Stimulated activated CD8-positive, alpha-beta memory T cell treated with anti-CD3 and anti-CD28 coated beads, Interleukin-2, amount 100 ng/mL, for 1 hour (primary cell): Measurements from ENCODE around the gene TIMP2.

Source experiments
- DNase-seq, 2 donors: peaks; one replicate each; pipeline ENCODE4 v3.0.0-alpha.2; 2020; ENCODE audit warnings: low read depth in 2 of 2

Gene TIMP2

DNA sequence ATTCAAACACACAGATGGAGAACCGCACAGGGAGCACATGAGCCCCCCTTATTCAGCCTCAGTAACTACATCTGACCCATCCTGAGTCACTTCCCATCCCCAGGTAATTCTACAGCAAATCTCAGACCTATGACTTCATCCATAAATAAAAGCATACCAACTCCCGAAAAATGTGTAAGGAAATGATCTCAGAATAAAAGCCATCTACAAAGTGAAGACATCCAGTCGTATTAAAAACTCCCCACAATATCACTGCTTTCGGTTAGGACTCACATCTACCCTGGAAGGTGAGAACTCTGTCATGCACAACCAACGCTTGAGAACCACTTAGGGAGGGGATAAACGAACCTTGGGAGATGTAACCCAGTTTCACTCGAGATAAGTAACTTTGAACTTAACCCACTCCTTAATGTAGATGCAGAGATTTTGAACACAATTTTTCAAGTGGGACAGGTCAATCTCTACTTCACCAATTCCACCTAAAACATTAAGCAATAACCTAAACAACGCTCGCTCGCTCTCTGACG, 85.9 kb downstream of the TIMP2 start:
- no peak for DNase-seq

DNA sequence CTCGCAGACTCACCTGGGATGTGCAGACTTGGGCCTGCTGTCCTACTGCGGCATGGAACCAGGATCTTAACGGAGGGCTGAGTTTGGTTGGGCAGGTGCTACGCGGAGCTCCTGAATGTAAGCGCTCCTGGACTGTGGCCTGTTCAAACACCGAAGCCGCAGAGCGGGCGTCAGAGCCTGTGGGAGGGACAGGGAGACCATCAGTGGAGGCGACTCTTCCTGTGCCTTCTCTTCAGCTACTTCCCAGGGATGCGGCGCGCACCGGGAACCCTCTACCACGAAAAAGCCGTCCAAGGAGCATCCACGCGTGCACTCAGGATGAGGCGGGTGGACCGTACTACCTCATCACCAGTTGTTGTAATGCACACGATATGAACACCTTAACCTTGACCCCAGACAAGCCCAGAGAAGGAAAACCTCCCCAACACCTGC, 86.6 kb downstream of the TIMP2 start:
- no peak for DNase-seq

DNA sequence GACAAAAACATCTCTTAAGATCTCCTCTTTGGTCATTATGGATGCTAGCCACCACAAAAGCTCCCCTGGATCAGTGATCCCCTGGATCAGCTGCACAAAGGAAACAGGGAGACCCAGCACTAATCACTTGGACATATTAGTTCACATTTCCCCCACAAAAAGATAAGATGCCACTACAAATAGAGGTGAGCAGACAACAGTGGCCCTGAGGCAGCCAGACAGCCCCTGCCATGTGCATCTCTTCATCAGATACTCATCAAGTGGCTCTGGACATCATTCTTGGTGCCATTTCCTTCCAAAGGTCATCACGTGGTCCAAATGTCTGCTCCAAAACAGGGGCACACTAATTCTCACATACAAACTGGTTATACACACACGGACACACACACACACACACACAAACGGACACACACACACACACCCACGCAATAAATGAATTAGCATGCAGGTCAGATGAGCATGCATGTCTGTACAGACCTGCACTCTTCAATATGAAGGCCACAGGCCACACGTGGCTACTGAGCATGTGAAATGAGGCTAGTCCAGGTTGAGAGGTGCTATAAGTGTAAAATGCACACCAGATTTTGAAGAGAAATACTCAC, 88.7 kb downstream of the TIMP2 start:
- DNase-seq: no peak

DNA sequence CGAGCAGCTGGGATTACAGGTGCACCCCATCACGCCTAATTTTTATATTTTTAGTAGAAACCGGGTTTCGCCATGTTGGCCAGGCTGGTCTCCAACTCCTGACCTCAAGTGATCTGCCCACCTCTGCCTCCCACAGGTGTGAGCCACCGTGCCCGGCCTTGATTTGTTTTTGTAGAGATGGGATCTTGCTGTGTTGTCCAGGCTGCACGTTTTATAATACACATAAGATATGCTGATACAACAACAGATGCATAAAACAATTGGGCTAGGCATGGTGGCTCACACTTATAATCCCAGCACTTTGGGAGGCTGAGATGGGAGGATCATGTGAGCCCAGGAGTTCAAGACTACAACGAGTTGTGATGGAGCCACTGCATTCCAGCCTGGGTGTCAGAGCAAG, 90.6 kb downstream of the TIMP2 start:
- no peak for DNase-seq

DNA sequence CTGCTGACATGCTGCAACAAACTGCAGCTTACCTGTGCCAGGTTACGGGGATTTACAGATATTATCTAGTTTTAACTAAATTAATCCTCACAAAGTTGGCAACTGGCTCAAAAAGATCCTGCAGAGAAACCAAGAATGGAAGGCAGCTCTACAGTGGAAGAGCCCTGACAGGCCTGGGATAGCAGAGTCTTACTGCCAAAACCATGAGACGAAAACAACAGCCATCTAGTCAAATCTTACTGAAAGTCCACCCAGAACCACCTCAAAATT, 92.7 kb downstream of the TIMP2 start:
- DNase-seq: no peak

DNA sequence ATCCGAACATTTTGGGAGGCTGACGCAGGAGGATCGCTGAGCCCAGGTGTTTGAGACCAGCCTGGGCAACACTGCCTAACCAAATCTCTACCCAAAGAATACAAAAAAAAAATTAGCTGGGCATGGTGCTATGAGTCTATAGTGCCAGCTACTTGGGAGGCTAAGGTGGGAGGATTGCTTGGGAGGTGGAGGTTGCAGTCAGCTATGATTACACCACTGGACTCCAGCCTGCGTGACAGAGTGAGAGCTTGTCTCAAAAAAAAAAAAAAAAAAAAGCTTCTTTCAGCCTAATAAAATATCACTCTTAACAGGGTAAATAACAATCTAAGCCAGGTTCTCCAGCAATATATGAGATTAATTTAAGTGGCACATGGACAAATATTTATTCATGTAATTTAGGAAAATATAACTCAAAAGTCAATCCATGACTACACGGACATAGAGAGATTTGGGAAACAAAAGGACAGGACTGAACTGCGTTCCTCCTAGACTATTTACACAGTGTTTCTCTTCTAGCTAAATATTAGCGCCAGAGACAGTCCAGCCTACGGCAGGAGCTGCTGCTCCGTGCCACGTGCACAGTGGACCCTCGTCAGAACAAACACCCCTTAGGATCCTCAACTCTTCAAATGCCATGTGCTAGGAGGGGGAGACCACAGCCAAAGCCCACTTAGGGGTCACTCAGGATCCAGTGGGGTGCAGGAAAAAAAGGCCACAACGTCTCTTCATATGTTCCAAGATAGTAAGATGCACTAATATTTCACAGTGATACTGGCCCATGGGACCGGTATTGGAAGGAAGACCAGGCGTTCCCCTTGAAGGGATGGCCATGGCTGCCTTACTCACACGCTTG, 93.3 kb downstream of the TIMP2 start:
- DNase-seq: no peak

DNA sequence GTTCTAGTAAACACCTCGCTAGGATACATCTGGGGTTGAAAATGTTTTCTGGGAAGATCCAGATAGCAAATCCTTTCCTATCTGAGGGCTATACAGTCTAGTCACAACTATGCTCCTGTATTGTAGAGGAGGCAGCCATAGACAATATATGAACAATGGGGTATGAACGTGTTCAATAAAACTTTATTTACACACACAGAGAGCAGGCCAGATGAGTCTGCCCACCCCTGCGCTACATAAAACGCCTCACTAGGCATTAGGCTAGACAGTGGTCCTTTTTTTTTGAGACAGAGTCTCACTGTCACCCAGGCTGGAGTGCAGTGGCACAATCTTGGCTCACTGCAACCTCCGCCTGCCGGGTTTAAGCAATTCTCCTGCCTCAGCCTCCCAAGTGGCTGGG, 95.7 kb downstream of the TIMP2 start:
- DNase-seq: no peak

DNA sequence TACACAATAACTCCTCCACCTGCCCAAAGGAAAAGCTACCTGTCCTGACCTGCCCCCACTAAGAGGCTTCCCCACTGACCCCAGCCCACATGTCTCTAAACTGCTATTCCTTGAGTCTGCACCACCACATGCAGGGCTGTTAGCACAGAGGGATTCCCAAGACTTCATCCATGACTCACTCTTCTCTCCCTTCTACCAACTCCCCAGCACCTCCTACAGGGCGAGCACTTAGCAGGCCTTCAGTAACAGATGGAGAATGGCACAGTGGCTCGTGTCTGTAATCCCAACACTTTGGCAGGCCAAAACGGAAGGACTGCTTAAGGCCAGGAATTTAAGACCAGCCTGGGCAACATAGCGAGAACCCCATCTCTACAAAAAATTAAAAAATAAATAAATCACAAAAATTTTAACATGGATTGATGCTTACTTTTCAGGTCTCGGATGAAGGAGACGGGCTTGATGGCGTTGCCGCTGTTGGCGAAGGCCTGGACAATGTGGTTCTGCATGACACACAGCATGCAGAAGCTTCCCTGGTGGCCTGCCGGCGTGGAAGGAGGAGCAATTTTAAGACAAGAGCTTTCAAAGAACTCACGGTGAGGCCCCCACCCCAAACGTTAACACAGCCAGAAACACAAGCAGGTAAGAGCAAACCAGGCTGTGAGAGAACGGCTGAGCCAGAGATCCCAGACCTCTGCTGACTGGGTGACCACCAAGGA, 96.6 kb downstream of the TIMP2 start:
- DNase-seq: no peak

DNA sequence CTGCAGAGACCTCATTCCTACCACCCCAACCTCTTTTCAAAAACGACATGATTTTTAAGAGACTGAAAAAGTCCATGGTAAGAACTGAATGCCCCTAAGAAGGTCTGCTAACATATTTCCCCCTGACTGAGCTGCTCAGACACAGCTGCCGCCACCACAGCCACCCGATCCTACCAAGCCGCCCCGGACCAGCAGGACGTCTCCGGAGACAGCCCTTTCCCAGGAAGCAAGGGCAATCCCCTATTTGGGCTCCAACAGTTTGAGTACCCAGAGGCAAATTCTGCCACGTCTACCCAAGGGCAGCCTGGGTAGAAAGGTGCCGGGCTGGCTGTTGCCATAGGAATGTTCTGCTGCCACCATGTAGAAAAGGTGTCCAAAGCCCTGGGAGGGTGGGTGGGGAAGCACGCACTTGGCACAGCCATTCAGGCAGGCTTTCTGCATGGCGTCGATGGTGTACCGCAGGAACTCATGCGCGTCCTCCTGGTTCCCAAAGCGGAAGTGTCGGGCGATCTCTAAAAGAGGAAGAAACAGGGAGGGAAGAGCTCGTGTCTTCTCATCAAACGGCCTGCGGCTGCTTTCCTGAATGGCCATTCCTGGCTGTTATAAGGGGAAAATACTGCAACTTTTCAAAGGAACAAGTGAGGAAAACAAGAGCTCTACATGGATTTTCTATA, 98.2 kb downstream of the TIMP2 start:
- no peak for DNase-seq

DNA sequence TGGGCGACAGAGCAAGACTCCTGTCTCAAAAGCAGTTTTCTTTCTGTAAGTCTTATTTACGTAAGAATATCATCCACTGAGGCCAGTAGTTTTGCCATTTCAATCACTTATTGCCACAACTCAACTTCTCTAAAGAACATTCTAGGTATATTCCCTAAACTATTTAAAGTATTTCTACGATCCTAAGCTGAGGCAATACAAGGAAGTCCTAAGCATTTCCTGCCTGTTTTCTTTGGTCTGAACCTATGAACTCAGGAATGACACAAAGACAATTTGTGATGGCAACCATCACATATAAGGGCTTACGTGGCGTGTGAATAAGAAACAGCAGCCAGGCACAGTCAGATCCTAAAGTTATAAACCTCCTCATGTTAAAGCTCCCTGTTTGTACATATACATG, 98.8 kb downstream of the TIMP2 start:
- DNase-seq: no peak

DNA sequence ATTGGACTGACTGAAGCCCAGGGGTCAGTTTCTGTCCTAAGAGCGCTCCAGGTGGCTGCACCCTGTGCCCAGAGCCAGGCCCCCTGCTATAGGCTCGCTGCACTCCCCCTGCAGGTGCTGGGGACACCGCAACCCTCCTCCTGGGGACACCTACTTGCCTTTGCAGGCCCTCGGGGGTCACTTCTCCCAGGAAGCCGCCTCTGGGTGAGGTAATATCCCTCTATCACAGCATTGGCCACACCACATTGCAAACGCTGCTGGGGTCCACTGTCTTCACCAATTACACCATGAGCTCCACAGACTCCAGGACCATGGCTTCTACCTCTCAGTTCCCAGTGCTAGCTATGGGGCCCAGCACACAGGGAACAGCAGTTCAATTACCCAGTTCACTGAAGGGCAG, 99.5 kb downstream of the TIMP2 start:
- no peak for DNase-seq

DNA sequence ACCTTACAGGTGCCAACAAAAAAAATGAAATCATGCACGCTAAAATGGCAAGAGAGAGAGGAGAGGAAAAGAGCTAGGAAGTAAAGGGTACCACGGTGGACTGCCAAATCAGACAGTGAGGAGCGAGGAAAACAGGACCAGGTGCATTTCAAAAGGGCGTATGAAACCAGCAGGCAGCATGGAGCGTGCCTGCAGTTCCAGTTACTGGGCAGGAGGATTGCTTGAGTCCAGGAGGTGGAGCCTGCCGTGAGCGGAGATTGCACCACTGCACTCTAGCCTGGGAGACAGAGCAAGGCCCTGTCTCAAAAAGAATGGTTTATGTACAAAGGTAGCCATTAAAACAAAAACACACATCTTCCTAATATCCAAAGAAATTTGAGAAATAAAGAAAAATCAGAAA, 100.9 kb downstream of the TIMP2 start:
- no peak for DNase-seq

DNA sequence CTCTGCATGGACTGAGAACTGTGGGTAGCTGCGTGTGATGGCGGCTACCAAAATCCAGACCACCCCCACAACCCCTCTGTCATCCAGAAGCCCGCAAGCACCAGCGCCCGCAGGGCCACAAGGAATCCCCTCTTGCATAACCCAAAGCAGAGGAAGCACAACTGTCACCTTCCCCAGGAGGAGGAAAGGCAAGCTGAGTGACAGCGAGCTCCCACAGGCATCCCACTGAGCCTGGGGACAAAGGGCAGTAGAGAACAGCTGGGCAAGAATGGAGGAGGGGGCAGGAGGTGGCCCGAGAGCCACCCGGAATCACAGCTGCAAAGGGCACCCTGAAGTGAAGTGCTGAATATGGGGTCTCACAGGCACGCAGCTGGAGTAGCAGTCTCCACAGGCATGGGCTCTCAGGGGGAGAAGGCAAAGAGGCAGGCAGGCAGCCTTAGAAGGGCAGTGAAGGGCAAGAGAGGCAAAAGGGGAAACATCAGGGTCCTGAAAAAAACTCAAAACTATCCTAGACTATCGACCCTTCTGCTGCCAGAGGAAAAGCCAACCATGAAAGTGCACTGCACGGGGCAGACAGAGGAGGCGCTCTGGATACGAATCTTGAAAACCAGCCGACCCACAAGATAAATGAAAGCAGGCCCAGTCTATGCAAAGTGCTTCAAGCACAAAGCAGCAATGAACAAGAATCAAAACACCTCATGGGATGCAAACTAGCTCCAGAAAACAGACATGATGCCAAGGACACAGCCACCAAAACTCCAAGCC, 101.7 kb downstream of the TIMP2 start:
- no peak for DNase-seq

DNA sequence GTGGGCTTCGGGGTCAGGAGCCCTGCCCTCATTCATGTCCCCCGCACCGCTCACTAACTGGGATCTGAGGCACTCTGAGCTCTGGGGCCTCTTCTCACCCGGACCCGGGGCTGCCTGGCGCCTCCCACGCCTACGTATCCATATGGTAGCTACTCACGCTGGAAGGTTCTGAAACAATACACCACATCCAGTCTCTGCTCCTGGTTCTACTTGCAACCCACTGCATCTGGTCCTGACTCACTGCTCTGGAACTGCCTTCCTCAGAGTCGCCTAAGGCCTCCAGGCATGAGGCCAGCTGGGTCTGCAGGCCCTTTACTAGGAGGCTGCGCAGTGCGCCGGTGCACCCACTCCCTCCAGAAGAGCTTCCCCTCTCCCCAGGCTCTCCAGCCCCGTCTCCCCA, 102.6 kb downstream of the TIMP2 start:
- no peak for DNase-seq

DNA sequence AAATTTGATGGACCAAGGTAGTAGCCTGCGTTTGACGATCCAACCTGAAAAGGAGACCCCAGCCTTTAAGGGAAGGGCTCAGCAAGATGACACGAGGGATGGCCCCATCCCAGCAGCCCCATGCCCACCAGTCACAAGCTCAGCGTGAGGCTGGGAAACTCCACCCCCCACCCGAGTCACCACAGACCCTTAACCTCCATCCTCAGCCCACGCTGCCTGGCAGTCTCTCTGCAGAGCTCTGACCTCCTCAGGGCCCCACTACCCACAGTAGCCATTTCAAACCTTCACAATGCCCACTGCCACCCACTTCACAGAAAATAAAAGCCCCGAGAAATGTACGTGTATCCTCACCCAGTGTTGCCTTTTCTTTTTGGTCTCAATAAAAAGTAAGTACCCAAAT, 103.2 kb downstream of the TIMP2 start:
- no peak for DNase-seq

DNA sequence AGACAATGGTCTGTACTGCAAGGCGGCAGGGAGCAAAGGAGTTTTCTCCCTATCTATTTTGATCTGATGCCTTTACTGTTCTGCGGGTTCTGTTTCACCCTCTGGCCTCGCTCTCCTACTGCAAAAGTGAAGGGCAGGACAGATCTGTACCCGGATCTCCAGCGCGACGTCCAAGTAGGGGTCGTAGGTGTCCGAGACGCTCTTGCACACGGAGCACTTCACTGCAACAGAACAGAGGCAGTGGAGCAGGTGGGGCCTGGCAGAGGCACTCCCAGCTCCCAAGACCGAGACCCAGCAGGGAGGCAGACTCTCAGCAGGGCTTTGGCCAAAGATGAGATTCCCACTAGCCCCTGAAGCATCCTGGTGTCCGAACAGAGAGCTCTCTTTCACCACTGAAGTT, 104.3 kb downstream of the TIMP2 start:
- DNase-seq: no peak

DNA sequence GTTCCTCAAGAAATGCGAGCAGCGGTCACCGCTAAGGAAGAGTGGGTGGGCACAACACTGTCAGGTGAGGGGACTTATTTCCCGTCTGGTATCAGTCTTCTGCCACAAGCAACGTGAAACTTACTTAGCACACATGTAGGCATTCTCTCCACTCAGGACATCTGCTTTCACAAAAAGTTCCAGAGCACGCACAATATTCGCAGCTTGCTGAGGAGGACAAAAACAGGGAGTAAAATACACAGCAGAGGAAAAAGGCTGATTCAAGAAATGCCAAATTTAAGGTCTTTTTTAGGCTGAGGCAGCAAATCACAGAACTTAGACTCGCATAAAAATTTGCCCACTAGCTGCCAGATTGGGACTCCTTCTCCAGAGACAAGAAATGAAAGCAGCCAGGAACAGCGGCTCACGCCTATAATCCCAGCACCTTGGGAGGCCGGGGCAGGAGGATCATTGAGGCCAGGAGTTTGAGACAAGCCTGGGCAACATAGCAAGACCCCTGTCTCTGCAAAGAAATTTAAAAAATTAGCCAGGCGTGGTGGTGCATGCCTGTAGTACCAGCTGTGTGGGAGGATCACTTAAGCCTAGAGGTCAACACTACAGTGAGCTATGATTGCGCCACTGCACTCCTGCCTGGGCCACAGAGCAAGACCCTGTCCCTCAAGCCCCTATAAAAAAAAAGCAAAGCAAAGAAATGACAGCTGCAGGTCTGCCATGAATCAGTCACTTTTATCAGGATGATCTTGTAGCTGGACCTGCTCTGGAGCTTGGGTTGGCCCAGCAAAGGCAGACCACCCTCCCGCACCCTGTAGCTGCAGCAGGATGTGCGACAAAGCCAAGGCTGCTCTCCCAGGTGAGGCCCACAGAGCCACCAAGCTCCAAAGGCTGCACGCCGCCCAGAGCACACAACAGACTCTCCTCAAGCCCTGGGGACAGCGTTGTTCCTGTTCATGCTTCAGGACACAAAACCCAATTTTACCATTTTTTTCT, 105.1 kb downstream of the TIMP2 start:
- no peak for DNase-seq

DNA sequence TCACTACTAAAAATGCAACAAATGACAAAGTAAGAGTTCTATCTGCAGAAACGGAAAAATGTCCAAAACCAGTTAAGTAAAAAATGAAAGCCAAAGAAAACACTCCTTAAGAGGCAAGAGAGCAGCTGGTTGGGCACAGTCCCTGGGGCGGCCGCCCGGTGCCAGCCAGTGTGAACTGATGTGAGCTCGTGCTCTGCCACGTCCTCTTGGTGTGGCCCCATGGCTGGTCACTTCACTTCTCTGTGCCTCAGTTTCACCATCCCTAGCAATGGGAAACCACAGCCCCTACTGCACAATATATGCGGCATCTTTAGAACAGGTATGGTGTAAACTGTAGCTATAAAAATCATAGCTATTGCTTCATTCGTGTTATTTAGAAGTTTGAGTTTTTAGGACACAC, 105.8 kb downstream of the TIMP2 start:
- DNase-seq: no peak

DNA sequence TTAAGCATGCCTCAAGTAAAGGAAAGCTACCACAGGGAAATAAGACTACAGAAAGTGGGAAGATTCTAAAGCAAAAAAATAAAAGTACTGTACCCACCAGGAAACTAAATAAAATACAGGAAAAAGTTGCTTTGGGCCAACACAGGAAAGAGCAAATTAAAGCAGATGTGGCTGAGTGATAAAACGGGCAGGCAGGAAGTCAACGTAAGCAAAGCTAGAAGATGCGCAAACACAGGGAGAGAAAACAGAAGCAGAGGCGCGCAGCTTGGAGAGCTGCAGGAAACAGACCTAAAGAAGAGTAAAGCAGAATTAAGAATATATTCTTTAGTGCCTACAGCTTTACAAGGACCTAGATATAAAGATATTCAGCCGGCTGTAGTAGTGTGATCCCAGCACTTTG, 106.3 kb downstream of the TIMP2 start:
- no peak for DNase-seq

DNA sequence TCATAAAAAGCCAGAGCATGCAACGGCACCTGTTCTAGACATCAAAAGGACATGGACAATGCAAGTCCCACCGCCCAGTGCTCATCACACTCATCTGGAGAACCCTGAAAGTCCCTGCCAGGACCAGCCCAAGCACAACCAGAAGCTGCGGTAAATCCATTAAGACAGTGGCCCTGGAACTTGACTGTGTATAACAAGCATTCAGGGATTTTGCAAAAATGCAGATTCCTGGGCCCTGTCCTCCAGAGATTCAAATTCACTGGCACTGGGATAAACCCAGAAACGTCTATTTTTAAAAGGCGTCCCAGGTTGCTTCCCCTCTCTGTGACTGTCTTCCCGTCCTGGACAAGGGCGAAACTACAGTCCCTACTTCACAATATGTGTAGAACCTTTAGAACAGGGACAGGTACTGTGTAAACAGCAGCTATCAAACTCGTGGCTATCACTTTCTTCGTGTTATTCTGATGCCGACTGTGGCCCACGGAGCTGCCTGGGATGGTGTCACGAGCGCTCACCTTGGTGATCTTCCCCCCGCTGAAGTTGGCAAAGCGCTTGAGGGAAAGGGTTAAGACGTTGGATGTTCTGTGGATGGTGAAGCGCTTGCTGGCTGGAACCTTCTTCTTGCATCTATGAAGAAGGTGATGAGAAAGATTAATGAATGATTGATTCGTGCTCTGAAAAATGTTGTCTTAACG, 106.9 kb downstream of the TIMP2 start:
- DNase-seq: no peak
